ENCODE measurements around the gene VPS25.

GRCh38 chr17:42780851-42781638, 7.8 kb downstream of the VPS25 start:
- TF ChIP-seq, protein P1, sequence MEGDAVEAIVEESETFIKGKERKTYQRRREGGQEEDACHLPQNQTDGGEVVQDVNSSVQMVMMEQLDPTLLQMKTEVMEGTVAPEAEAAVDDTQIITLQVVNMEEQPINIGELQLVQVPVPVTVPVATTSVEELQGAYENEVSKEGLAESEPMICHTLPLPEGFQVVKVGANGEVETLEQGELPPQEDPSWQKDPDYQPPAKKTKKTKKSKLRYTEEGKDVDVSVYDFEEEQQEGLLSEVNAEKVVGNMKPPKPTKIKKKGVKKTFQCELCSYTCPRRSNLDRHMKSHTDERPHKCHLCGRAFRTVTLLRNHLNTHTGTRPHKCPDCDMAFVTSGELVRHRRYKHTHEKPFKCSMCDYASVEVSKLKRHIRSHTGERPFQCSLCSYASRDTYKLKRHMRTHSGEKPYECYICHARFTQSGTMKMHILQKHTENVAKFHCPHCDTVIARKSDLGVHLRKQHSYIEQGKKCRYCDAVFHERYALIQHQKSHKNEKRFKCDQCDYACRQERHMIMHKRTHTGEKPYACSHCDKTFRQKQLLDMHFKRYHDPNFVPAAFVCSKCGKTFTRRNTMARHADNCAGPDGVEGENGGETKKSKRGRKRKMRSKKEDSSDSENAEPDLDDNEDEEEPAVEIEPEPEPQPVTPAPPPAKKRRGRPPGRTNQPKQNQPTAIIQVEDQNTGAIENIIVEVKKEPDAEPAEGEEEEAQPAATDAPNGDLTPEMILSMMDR (conservative IDR thresholded peaks at IDR 0.05; ENCODE audit: low read length): no peak
- no peak for TF ChIP-seq EZH2phosphoT487 (IDR thresholded peaks at IDR 0.05; ENCODE audit: borderline replicate concordance, low read depth, low read length)

All from OCI-LY7 (cell line).